ENCODE data around the gene ATP9B.

DNA sequence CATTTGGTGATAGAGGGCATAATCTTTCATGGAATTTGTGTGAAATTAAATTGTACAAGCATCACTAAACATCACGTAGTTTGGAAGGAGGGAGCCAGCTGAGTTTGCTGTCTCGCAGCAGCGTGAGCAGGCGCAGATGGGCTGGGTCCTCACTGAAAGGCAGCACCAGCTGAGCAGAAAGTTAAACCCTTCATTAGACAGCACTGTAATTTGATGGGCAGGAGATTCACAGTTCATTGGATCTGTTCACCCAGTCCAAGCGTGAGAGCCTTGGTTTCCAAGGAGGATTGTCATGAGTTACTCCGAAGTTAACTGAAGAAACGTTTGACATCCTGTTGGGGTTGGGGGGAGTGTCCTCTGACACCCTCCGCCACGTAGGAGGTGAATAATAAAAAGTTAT lies 236.7 kb downstream of the ATP9B start:
- TF ChIP-seq POLR2A (IDR thresholded peaks at IDR 0.05; ENCODE audit: low read depth, low read length) (no peak), TAF1 (IDR thresholded peaks at IDR 0.05; ENCODE audit: low read depth, low read length) (no peak), POLR2AphosphoS5 (IDR thresholded peaks at IDR 0.05; ENCODE audit: low read depth, low read length) (no peak), SPI1 (IDR thresholded peaks at IDR 0.05; ENCODE audit: low read depth, low read length) (no peak), PAX5 (IDR thresholded peaks at IDR 0.05; ENCODE audit: insufficient read depth, low read length, severe bottlenecking) (no peak), POU2F2 (IDR thresholded peaks at IDR 0.05; ENCODE audit: low read depth, low read length) (no peak)

Data from GM12891 (cell line).